ENCODE results near the gene SORL1-AS1.

Gene SORL1-AS1

GRCh38 chr11:121456151-121456550 is 3.4 kb upstream of the SORL1-AS1 start:
- no peak for TF ChIP-seq CTCF (IDR thresholded peaks at IDR 0.05; ENCODE audit: low read depth, low read length)
- DNase-seq (ENCODE audit: extremely low read depth, low read depth) = no peak

GRCh38 chr11:121455115-121455514 is 2.3 kb upstream of the SORL1-AS1 start:
- DNase-seq (ENCODE audit: extremely low read depth, low read depth) = no peak
- TF ChIP-seq CTCF (IDR thresholded peaks at IDR 0.05; ENCODE audit: low read depth, low read length) = no peak

GRCh38 chr11:121453589-121454299 is 977 bp upstream of the SORL1-AS1 start:
- TF ChIP-seq CTCF (IDR thresholded peaks at IDR 0.05; ENCODE audit: low read depth, low read length) = no peak
- no peak for DNase-seq (ENCODE audit: extremely low read depth, low read depth)

- no peak for DNase-seq (ENCODE audit: extremely low read depth, low read depth)
- TF ChIP-seq CTCF (IDR thresholded peaks at IDR 0.05; ENCODE audit: low read depth, low read length) = peak; percentile 54
Measured at GRCh38 chr11:121451986-121452608, 670 bp downstream of the SORL1-AS1 start, which contains the start of gene SORL1. Gene SORL1, plus strand, starts transcription at chr11:121452314. Its CDS starts 18 bp downstream, at chr11:121452332.

- TF ChIP-seq CTCF (IDR thresholded peaks at IDR 0.05; ENCODE audit: low read depth, low read length) = no peak
- DNase-seq (ENCODE audit: extremely low read depth, low read depth) = no peak
Measured at GRCh38 chr11:121451178-121451985, 1.4 kb downstream of the SORL1-AS1 start.

GRCh38 chr11:121450401-121450800 is 2.4 kb downstream of the SORL1-AS1 start:
- TF ChIP-seq CTCF (IDR thresholded peaks at IDR 0.05; ENCODE audit: low read depth, low read length) = no peak
- no peak for DNase-seq (ENCODE audit: extremely low read depth, low read depth)

GRCh38 chr11:121449626-121450025 is 3.1 kb downstream of the SORL1-AS1 start:
- DNase-seq (ENCODE audit: extremely low read depth, low read depth) = no peak
- no peak for TF ChIP-seq CTCF (IDR thresholded peaks at IDR 0.05; ENCODE audit: low read depth, low read length)

All from AG09319 (cell line).